Measurements from ENCODE around the gene CDYL.
"Not testable (repeated sequence)": the region's sequence is repeated elsewhere in the genome, so short reads cannot be mapped to it uniquely, and the experiment has no call there.

Gene CDYL

DNA sequence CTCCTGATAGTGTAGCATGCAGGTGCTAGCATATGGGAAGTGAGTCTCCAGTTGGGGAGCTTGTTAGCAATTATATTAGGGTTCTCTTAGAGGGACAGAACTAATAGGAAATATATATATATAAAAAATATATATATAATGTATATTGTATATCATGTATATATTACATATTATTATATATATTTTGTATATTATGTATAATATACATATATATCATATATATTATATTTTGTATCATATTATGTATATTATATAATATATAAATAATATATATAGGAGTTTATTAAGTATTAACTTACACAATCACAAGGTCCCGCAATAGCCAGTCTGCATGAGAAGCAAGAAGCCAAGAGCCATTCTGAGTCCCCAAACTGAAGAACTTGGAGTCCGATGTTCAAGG, 84.2 kb downstream of the CDYL start:
- Mint-ChIP-seq H3K36me3 (ENCODE audit: insufficient read depth) (peaks cover 6% of the 10 kb centered on the region), H3K4me1 (peaks cover 51% of the 10 kb centered on the region)
- DNase-seq (ENCODE audit: low spot score in 2 of 2): no peak

DNA sequence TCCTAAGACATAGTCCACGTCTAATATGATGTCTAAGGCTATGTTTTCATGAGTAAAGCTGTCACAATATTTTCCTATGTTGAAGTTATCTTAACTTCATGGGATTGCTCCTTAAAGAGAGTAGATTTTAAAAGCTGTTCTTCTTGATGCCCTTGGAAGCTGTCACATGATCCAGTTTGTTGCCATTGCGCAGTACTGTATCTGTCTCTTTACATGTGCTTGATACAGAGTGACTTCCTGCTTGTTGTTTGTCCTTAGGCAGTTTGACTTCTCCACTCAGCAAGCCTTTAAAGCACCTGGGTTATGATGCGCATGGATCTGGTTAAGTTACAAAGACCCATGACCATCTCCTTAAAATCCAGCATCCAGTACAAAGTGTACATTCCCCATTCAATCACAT, 85.4 kb downstream of the CDYL start:
- peaks cover 50% of the 10 kb centered on the region for H3K4me1 Mint-ChIP-seq
- H3K36me3 Mint-ChIP-seq (ENCODE audit: insufficient read depth): peaks cover 6% of the 10 kb centered on the region
- no peak for DNase-seq (ENCODE audit: low spot score in 2 of 2)
- no peak overlapping the region for H3K4me3 Mint-ChIP-seq
- H3K27ac Mint-ChIP-seq (ENCODE audit: low read depth): no peak overlapping the region
- H3K27me3 Mint-ChIP-seq: no peaks in the 10 kb centered on the region
- ATAC-seq (replicated peaks; ENCODE audit: extremely low read depth, poor library complexity, severe bottlenecking): no peak
- peaks cover 17% of the 10 kb centered on the region for H3K9me3 Mint-ChIP-seq

More for the DNA sequence above, 84.2 kb downstream of the CDYL start:
- Mint-ChIP-seq H3K27me3 (no peaks in the 10 kb centered on the region), H3K9me3 (peaks cover 14% of the 10 kb centered on the region), H3K27ac (ENCODE audit: low read depth) (no peak overlapping the region), H3K4me3 (no peak overlapping the region)
- no peak for ATAC-seq (replicated peaks; ENCODE audit: extremely low read depth, poor library complexity, severe bottlenecking)

DNA sequence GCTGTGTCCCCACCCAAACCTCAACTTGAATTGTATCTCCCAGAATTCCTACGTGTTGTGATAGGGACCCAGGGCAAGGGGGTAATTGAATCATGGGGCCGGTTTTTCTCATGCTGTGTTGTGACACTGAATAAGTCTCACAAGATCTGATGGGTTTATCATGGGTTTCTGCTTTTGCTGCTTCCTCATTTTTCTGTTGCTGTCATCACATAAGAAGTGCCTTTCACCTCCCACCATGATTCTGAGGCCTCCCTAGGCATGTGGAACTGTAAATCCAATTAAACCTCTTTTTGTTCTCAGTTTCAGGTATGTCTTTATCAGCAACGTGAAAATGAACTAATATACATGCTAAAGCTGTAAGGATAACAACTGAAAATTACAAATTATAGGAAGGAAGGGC, 88.3 kb downstream of the CDYL start:
- H3K36me3 Mint-ChIP-seq (ENCODE audit: insufficient read depth): peaks cover 3% of the 10 kb centered on the region
- no peaks in the 10 kb centered on the region for H3K27me3 Mint-ChIP-seq
- ATAC-seq (replicated peaks; ENCODE audit: extremely low read depth, poor library complexity, severe bottlenecking): no peak
- H3K27ac Mint-ChIP-seq (ENCODE audit: low read depth): no peak overlapping the region
- no peak overlapping the region for H3K4me3 Mint-ChIP-seq
- H3K9me3 Mint-ChIP-seq: peaks cover 17% of the 10 kb centered on the region
- peaks cover 34% of the 10 kb centered on the region for H3K4me1 Mint-ChIP-seq
- no peak for DNase-seq (ENCODE audit: low spot score in 2 of 2)

DNA sequence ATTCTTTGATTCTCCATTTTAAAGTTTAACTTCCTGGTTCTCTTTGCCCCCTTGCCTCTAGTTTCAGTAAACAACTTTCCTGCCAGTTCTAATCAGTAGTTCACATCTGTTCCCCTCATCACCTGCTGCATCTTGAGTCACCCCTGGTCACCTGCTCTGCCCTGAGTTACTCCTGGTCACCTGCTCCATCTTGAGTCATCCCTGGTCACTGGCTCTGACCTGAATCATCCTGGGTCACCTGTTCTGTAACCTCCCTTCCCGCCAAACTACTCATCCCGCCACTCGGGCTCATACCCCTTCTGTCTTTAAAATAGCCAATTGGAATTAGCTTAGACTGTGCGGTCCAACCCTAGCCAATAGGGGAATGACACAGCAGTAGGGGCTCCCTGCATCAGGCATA, 88.8 kb downstream of the CDYL start:
- H3K36me3 Mint-ChIP-seq (ENCODE audit: insufficient read depth); ATAC-seq (replicated peaks; ENCODE audit: extremely low read depth, poor library complexity, severe bottlenecking); H3K27me3 Mint-ChIP-seq; DNase-seq (ENCODE audit: low spot score in 2 of 2); H3K4me3 Mint-ChIP-seq: not testable (repeated sequence)
- Mint-ChIP-seq H3K27ac (ENCODE audit: low read depth) (peak overlapping the region; percentile 64), H3K9me3 (peaks cover 17% of the 10 kb centered on the region), H3K4me1 (peaks cover 34% of the 10 kb centered on the region)

GRCh38 chr6:4870821-4871494, 94.8 kb downstream of the CDYL start:
- peaks cover 56% of the 10 kb centered on the region for H3K4me1 Mint-ChIP-seq
- no peaks in the 10 kb centered on the region for H3K27me3 Mint-ChIP-seq
- H3K36me3 Mint-ChIP-seq (ENCODE audit: insufficient read depth): no peaks in the 10 kb centered on the region
- DNase-seq (ENCODE audit: low spot score in 2 of 2) (no peak), ATAC-seq (replicated peaks; ENCODE audit: extremely low read depth, poor library complexity, severe bottlenecking) (no peak)
- peaks cover 6% of the 10 kb centered on the region for H3K9me3 Mint-ChIP-seq
- no peak overlapping the region for H3K27ac Mint-ChIP-seq (ENCODE audit: low read depth)
- no peak overlapping the region for H3K4me3 Mint-ChIP-seq

DNA sequence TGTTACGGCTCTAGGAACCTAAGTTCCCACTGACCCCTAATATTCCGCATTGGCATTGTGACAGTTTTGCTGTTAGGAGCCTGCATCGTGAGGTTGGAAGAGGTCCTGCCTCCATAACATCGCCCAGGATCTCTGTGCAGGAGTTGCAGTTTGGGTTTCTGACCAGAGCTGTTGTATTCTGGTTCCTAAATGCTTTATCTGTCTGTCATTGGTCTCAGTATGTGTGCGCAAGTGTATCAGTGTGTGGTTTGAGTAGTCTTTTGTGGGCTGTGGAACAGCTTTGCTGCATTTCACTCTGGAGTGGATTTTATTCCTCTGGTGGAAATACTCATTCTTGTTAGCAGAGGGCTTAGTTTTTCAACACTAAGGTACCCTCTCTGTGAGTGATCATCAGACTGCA, 95.6 kb downstream of the CDYL start:
- ATAC-seq (replicated peaks; ENCODE audit: extremely low read depth, poor library complexity, severe bottlenecking): no peak

GRCh38 chr6:4872841-4873240, 96.6 kb downstream of the CDYL start:
- no peak for DNase-seq (ENCODE audit: low spot score in 2 of 2)
- no peaks in the 10 kb centered on the region for H3K36me3 Mint-ChIP-seq (ENCODE audit: insufficient read depth)
- no peak overlapping the region for H3K27ac Mint-ChIP-seq (ENCODE audit: low read depth)
- no peak overlapping the region for H3K4me3 Mint-ChIP-seq
- ATAC-seq (replicated peaks; ENCODE audit: extremely low read depth, poor library complexity, severe bottlenecking): no peak
- peaks cover 54% of the 10 kb centered on the region for H3K4me1 Mint-ChIP-seq
- H3K9me3 Mint-ChIP-seq: peaks cover 6% of the 10 kb centered on the region
- H3K27me3 Mint-ChIP-seq: no peaks in the 10 kb centered on the region

More for the DNA sequence above, 95.6 kb downstream of the CDYL start:
- H3K4me3 Mint-ChIP-seq: no peak overlapping the region
- H3K9me3 Mint-ChIP-seq: peaks cover 6% of the 10 kb centered on the region
- H3K27me3 Mint-ChIP-seq: no peaks in the 10 kb centered on the region
- DNase-seq (ENCODE audit: low spot score in 2 of 2): no peak
- H3K36me3 Mint-ChIP-seq (ENCODE audit: insufficient read depth): no peaks in the 10 kb centered on the region
- peaks cover 52% of the 10 kb centered on the region for H3K4me1 Mint-ChIP-seq
- no peak overlapping the region for H3K27ac Mint-ChIP-seq (ENCODE audit: low read depth)

- Mint-ChIP-seq H3K4me3 (no peak overlapping the region), H3K27me3 (no peaks in the 10 kb centered on the region), H3K27ac (ENCODE audit: low read depth) (no peak overlapping the region), H3K4me1 (peaks cover 51% of the 10 kb centered on the region), H3K36me3 (ENCODE audit: insufficient read depth) (no peaks in the 10 kb centered on the region), H3K9me3 (peaks cover 6% of the 10 kb centered on the region)
- DNase-seq (ENCODE audit: low spot score in 2 of 2) (no peak), ATAC-seq (replicated peaks; ENCODE audit: extremely low read depth, poor library complexity, severe bottlenecking) (peak; percentile 52)
Observed at GRCh38 chr6:4873928-4874327, 97.7 kb downstream of the CDYL start.

DNA sequence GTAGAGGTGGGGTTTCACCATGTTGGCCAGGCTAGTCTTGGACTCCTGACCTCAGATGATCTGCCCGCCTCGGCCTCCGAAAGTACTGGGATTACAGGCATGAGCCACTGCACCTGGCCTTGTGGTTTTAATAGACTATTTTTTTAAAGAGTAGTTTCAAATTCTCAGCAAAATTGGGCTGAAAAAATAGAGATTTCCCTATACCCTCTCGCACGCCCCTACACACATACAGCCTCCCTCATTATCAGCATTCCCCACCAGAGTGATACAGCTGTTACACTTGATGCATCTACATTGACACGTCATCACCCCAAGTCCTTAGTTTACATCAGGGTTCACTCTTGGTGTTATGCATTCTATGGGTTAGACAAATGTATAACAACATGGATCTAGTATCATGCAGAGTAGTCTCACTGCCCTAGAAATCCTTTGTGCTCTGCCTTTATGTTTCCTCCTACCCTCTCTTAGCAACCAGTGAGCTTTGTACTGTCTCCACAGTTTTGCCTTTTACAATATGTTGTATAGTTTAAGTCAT, 103.6 kb downstream of the CDYL start:
- Mint-ChIP-seq H3K27me3 (no peaks in the 10 kb centered on the region), H3K36me3 (ENCODE audit: insufficient read depth) (no peaks in the 10 kb centered on the region), H3K4me3 (no peak overlapping the region), H3K4me1 (peaks cover 52% of the 10 kb centered on the region), H3K27ac (ENCODE audit: low read depth) (no peak overlapping the region), H3K9me3 (no peaks in the 10 kb centered on the region)
- ATAC-seq (replicated peaks; ENCODE audit: extremely low read depth, poor library complexity, severe bottlenecking) (no peak), DNase-seq (ENCODE audit: low spot score in 2 of 2) (no peak)

DNA sequence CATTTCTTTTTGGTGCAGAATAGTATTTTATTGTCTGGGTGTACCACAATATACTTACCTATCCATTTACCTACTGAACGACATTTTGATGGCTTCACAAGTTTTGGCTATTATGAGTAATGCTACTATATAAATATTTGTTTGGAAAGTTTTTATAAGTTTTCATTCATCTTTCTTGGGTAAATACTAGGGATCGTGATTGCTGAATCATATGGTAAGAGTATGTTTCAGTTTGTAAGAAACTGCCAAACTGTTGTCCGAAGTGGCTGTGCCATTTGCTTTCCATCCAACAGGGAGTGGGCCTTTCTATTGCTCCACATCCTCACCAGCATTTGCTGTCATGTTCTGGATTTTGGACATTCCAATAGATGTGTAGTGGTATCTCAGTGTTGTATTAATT, 104.2 kb downstream of the CDYL start:
- no peaks in the 10 kb centered on the region for H3K9me3 Mint-ChIP-seq
- no peak overlapping the region for H3K4me3 Mint-ChIP-seq
- H3K36me3 Mint-ChIP-seq (ENCODE audit: insufficient read depth): no peaks in the 10 kb centered on the region
- H3K4me1 Mint-ChIP-seq: peaks cover 51% of the 10 kb centered on the region
- no peaks in the 10 kb centered on the region for H3K27me3 Mint-ChIP-seq
- ATAC-seq (replicated peaks; ENCODE audit: extremely low read depth, poor library complexity, severe bottlenecking) (no peak), DNase-seq (ENCODE audit: low spot score in 2 of 2) (no peak)
- H3K27ac Mint-ChIP-seq (ENCODE audit: low read depth): no peak overlapping the region

- Mint-ChIP-seq H3K4me3 (no peak overlapping the region), H3K27ac (ENCODE audit: low read depth) (no peak overlapping the region), H3K9me3 (no peaks in the 10 kb centered on the region), H3K4me1 (peaks cover 71% of the 10 kb centered on the region), H3K27me3 (no peaks in the 10 kb centered on the region), H3K36me3 (ENCODE audit: insufficient read depth) (no peaks in the 10 kb centered on the region)
- DNase-seq (ENCODE audit: low spot score in 2 of 2) (no peak), ATAC-seq (replicated peaks; ENCODE audit: extremely low read depth, poor library complexity, severe bottlenecking) (no peak)
Observed at GRCh38 chr6:4883298-4883697, 107.1 kb downstream of the CDYL start.

DNA sequence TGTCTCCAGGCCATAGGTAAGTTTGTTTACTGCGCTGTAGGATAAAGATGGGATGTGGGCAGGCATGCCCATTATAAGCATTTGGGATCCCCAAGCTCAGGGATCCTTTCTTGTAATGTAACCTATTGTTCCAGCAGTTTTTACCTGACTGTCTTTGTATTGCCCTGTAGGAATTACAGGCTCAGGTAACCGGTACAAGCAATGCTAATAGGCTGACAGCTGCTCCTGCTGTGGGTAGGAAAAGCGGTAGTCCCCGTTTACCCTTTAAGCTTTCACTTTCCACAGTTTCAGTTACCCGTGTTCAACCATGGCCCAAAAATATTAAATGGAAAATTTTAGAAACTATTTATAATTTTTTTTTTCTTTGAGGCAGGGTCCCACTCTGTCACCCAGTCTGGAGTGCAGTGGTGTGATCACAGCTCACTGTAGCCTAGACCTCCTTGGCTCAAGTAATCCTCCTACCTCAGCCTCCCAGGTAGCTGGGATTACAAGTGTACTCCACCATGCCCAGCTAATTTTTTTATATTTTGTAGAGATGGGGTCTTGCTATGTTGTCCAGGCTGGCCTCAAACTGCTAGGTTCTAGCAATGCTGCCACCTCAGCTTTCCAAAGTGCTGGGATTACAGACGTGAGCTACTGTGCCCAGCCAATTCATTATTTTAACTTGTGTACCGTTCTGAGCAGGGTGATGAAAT, 108.6 kb downstream of the CDYL start:
- H3K36me3 Mint-ChIP-seq (ENCODE audit: insufficient read depth): no peaks in the 10 kb centered on the region
- no peak overlapping the region for H3K4me3 Mint-ChIP-seq
- H3K4me1 Mint-ChIP-seq: peaks cover 78% of the 10 kb centered on the region
- DNase-seq (ENCODE audit: low spot score in 2 of 2) (no peak), ATAC-seq (replicated peaks; ENCODE audit: extremely low read depth, poor library complexity, severe bottlenecking) (no peak)
- H3K27ac Mint-ChIP-seq (ENCODE audit: low read depth): no peak overlapping the region
- no peaks in the 10 kb centered on the region for H3K27me3 Mint-ChIP-seq
- no peaks in the 10 kb centered on the region for H3K9me3 Mint-ChIP-seq

DNA sequence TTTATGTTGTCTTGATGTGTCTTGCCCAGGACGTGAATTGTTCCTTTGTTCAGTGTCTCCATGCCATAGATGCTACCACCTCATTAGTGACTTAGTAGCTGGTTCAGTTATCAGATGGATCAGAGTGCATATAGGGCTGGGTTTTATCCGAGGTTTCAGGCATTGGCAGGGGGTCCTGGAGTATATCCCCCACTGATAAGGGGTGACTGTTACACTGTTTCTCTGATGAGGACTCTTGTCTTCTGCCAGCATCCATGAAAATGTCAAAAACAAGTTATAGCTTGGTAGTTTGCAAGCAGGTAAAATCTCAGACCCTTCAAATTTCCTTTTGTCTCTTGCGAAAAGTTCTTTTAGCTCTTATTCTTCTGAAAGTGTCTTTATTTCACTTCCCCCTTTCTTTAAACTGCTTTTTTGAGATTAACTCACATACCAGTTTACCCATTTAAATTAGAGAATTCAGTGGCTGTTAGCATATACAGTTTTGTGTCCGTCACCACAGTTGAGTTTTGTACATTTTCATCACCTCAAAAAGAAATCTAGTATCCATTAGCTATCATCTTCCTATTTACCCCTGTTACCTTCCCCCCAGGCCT, 109.2 kb downstream of the CDYL start:
- ATAC-seq (replicated peaks; ENCODE audit: extremely low read depth, poor library complexity, severe bottlenecking) (no peak), DNase-seq (ENCODE audit: low spot score in 2 of 2) (no peak)
- Mint-ChIP-seq H3K4me1 (peaks cover 79% of the 10 kb centered on the region), H3K27ac (ENCODE audit: low read depth) (no peak overlapping the region), H3K27me3 (no peaks in the 10 kb centered on the region), H3K36me3 (ENCODE audit: insufficient read depth) (no peaks in the 10 kb centered on the region), H3K4me3 (no peak overlapping the region), H3K9me3 (no peaks in the 10 kb centered on the region)
